CD4-positive, alpha-beta memory T cell (primary cell): ENCODE data around the gene SEMA3B. TPM values are rescaled to one million over a fixed set of nuclear protein-coding genes. Genes with fewer than 3 reads are reported as not detected.
"Not testable (repeated sequence)": the region's sequence is repeated elsewhere in the genome, so short reads cannot be mapped to it uniquely, and the experiment has no call there.

Experiments
- CTCF ChIA-PET: fragments of 350-600 bp; sonication (Branson Sonifier 250); formaldehyde crosslinking; loops from one replicate; lab custom pipeline; 2021; ENCODE audit warnings: inconsistent platforms; ENCODE audit not compliant: partially characterized antibody; lab: Charles Lee
- POLR2A ChIA-PET: fragments of 350-600 bp; sonication (Branson Sonifier 250); formaldehyde crosslinking; loops from one replicate; lab custom pipeline; 2021; ENCODE audit not compliant: partially characterized antibody; lab: Charles Lee
- DNase-seq, 5 donors: peaks; one replicate each; pipeline versions ENCODE4 v3.0.0 to v3.0.0-alpha.2; 2020 to 2022; ENCODE audit warnings: mixed read lengths in 1 of 5
- H3K27ac ChIP-seq: one replicate; pipeline ENCODE4 v1.7.0; 2013; ENCODE audit warnings: low read depth, low read length
- H3K27me3 ChIP-seq: 2 replicates; pipeline ENCODE4 v1.7.0; 2013; ENCODE audit warnings: mild to moderate bottlenecking, low read length, moderate library complexity; ENCODE audit not compliant: insufficient read depth
- H3K36me3 ChIP-seq: 2 replicates; pipeline ENCODE4 v1.7.0; 2013; ENCODE audit warnings: mild to moderate bottlenecking, low read length, moderate library complexity; ENCODE audit not compliant: insufficient read depth
- H3K4me1 ChIP-seq: 2 replicates; pipeline ENCODE4 v1.7.0; 2013; ENCODE audit warnings: mild to moderate bottlenecking, low read length, moderate library complexity; ENCODE audit not compliant: insufficient read depth
- H3K4me3 ChIP-seq, 2 donors: one replicate each; pipeline ENCODE4 v1.7.0; 2013; ENCODE audit warnings: low read length in 2 of 2, mild to moderate bottlenecking in 1 of 2
- H3K9me3 ChIP-seq, 2 donors: one replicate each; pipeline ENCODE4 v1.7.0; 2013; ENCODE audit warnings: low read length in 2 of 2, control low read depth in 1 of 2; ENCODE audit not compliant: control insufficient read depth in 1 of 2
- H3K27ac Mint-ChIP-seq, 7 donors: one replicate each; pipeline ENCODE4 v1.8.0; 2020 to 2021; ENCODE audit warnings: mixed read lengths in 7 of 7, mild to moderate bottlenecking in 6 of 7, inconsistent platforms in 3 of 7, moderate library complexity in 3 of 7
- H3K27me3 Mint-ChIP-seq, 2 donors: one replicate each; pipeline ENCODE4 v1.8.0; 2020 to 2021; ENCODE audit warnings: mixed read lengths in 2 of 2
- H3K36me3 Mint-ChIP-seq, 2 donors: one replicate each; pipeline ENCODE4 v1.8.0; 2020 to 2021; ENCODE audit warnings: mixed read lengths in 2 of 2, inconsistent platforms in 1 of 2, mild to moderate bottlenecking in 1 of 2
- H3K4me1 Mint-ChIP-seq, 4 donors: one replicate each; pipeline ENCODE4 v1.8.0; 2020 to 2021; ENCODE audit warnings: mixed read lengths in 4 of 4, mild to moderate bottlenecking in 1 of 4
- H3K4me3 Mint-ChIP-seq, 8 donors: one replicate each; pipeline ENCODE4 v1.8.0; 2020 to 2021; ENCODE audit warnings: mixed read lengths in 8 of 8, mild to moderate bottlenecking in 7 of 8, moderate library complexity in 6 of 8, inconsistent platforms in 3 of 8
- H3K9me3 Mint-ChIP-seq, 8 donors: one replicate each; pipeline ENCODE4 v1.8.0; 2020 to 2021; ENCODE audit warnings: mixed read lengths in 8 of 8, mild to moderate bottlenecking in 5 of 8, inconsistent platforms in 3 of 8, moderate library complexity in 1 of 8
- intact Hi-C: fragments of 100-400 bp; cut with micrococcal nuclease; formaldehyde crosslinking; loops from one replicate; pipeline ENCODE4 v1.15.1; 2023
- polyA plus RNA-seq, 2 donors: library from polyadenylated mRNA; unstranded; fragments of 300-500 nt; fragmentation: Illumina TruSeq; gene quantifications; one replicate each; pipeline ENCODE4 v1.2.3, GENCODE V29; 2021
- total RNA-seq, 2 experiments: library from RNA; stranded (reverse); gene quantifications; one replicate each; pipeline ENCODE4 v1.2.3, GENCODE V29; 2021

The SEMA3B gene
- total and polyA plus RNA-seq, 4 experiments from 2014 or later = 0.50 to 0.87 TPM; not detected in 2

DNA sequence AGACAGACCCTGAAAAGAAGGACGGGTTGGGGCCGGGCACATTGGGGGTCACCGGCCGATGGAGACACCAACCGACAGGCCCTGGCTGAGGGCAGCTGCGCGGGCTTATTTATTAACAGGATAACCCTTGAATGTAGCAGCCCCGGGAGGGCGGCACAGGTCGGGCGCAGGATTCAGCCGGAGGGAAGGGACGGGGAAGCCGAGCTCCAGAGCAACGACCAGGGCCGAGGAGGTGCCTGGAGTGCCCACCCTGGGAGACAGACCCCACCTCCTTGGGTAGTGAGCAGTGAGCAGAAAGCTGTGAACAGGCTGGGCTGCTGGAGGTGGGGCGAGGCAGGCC is 7.8 kb downstream of the SEMA3B start:
- H3K36me3 Mint-ChIP-seq = no peaks in the 10 kb centered on the region
- POLR2A ChIA-PET = no interaction called here
- H3K4me1 ChIP-seq = peaks cover 35% of the 10 kb centered on the region
- CTCF ChIA-PET = interaction anchor here (0.9 to 1.5 kb wide), 2 partner anchors 50 to 52 kb away, joined by 3 read pairs; no protein-coding TSS in a partner anchor
- H3K4me3 Mint-ChIP-seq = no peak overlapping the region
- no peak overlapping the region for H3K27ac ChIP-seq
- DNase-seq = peak in 1 of 5 donors; percentile 13
- peaks cover 23 to 29% of the 10 kb centered on the region in 2 donors for H3K27me3 Mint-ChIP-seq
- peaks cover 14 to 33% (median 25%) of the 10 kb centered on the region in 4 donors for H3K4me1 Mint-ChIP-seq
- H3K27me3 ChIP-seq = peaks cover 35% of the 10 kb centered on the region
- H3K9me3 Mint-ChIP-seq = no peaks in the 10 kb centered on the region
- H3K27ac Mint-ChIP-seq = no peak overlapping the region
- intact Hi-C loops = no loop called here
- no peaks in the 10 kb centered on the region for H3K9me3 ChIP-seq
- no peak overlapping the region for H3K4me3 ChIP-seq
- H3K36me3 ChIP-seq = no peaks in the 10 kb centered on the region

DNA sequence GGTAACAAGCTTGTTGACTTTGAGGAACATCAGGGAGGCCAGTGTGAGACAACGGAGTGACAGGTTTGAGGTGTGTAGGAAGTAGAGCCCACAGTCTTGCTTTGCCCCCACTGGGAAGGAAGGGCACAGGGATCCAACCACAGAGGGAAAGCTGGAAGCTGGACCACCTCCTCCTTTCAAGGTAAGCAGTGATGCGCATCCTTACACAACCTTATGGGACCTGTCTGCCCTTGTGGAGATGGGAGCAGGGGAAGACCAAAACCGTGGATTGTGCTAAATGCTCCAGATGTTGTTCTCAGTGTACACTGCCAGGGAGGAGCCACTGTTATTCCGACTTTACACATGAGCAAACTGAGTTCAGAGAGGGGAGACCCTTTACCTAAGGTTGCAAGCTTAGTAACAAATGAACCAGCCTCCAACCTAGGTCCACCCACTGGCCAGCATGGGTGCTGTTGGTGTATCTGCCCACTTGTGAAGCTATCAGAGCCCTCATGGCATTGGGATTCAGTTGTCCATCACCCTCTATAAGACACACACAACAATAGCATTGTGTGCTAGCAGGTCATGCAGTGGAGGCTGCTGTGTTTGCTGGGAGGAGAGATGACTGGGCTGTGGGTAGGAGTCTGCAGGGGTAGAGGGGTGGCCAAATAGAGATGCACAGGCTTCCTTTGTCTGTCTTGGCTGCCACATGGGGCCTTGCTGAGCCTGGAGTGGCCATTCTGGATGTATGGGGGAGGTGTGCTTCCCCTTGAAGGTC is 9.4 kb downstream of the SEMA3B start:
- no peaks in the 10 kb centered on the region for H3K9me3 ChIP-seq
- no peak overlapping the region for H3K27ac ChIP-seq
- Mint-ChIP-seq H3K36me3 (no peaks in the 10 kb centered on the region), H3K27me3 (peaks cover 21 to 23% of the 10 kb centered on the region in 2 donors), H3K9me3 (no peaks in the 10 kb centered on the region), H3K4me1 (peaks cover 11 to 27% (median 19%) of the 10 kb centered on the region in 4 donors), H3K4me3 (no peak overlapping the region), H3K27ac (peak overlapping the region in 1 of 7 donors; percentile 12)
- no peaks in the 10 kb centered on the region for H3K36me3 ChIP-seq
- DNase-seq = no peak
- POLR2A ChIA-PET = no interaction called here
- CTCF ChIA-PET = interaction anchor here (1.0 to 1.5 kb wide), 3 partner anchors 20 to 83 kb away, joined by 3 to 5 read pairs (median 4); no protein-coding TSS in a partner anchor
- intact Hi-C loops = no loop called here
- H3K4me3 ChIP-seq = no peak overlapping the region
- peaks cover 34% of the 10 kb centered on the region for H3K27me3 ChIP-seq
- peaks cover 30% of the 10 kb centered on the region for H3K4me1 ChIP-seq

DNA sequence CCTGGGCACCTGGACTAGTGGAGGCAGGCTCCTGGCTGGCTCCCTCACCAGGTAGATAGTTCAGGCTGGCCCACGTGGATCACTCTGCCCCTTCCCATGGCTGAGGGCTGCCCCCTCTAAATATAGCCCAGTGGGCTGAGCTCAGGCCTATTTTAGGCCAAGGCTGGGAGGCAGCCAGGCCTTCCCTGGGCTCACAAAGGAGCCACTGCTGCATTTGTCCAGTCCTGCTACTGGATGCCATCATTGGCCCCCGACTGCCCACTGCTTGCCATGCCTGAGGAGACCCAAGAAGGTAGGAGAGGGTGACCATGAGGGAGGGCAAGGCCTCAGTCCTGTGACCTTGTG is 9.9 kb downstream of the SEMA3B start, which contains the start of gene LSMEM2:
LSMEM2 (plus strand) TSS at position 208 of the 345 bp plus-strand sequence; CDS start at position 235, 27 bp downstream.
- Histone ChIP-seq H3K9me3 (no peaks in the 10 kb centered on the region), H3K27ac (no peak within 1 kb of the TSS), H3K4me1 (peaks cover 27% of the 10 kb centered on the region), H3K36me3 (no peaks in the 10 kb centered on the region), H3K27me3 (peaks cover 29% of the 10 kb centered on the region), H3K4me3 (no peak within 1 kb of the TSS)
- Mint-ChIP-seq H3K4me1 (peaks cover 11 to 23% (median 19%) of the 10 kb centered on the region in 4 donors), H3K27ac (peak within 1 kb of the TSS in 2 of 7 donors; percentile 12 to 66), H3K9me3 (no peaks in the 10 kb centered on the region), H3K4me3 (no peak within 1 kb of the TSS), H3K27me3 (peaks cover 21 to 23% of the 10 kb centered on the region in 2 donors), H3K36me3 (no peaks in the 10 kb centered on the region)
- CTCF ChIA-PET = interaction anchor here (1.0 to 1.5 kb wide), 4 partner anchors 19 to 84 kb away, joined by 3 to 6 read pairs (median 4); no protein-coding TSS in a partner anchor
- intact Hi-C loops = no loop called here
- POLR2A ChIA-PET = interaction anchor here (0.6 kb wide), 1 partner anchor 16 kb away, joined by 3 read pairs; no protein-coding TSS in a partner anchor
- peak in 1 of 5 donors; percentile 37 for DNase-seq

DNA sequence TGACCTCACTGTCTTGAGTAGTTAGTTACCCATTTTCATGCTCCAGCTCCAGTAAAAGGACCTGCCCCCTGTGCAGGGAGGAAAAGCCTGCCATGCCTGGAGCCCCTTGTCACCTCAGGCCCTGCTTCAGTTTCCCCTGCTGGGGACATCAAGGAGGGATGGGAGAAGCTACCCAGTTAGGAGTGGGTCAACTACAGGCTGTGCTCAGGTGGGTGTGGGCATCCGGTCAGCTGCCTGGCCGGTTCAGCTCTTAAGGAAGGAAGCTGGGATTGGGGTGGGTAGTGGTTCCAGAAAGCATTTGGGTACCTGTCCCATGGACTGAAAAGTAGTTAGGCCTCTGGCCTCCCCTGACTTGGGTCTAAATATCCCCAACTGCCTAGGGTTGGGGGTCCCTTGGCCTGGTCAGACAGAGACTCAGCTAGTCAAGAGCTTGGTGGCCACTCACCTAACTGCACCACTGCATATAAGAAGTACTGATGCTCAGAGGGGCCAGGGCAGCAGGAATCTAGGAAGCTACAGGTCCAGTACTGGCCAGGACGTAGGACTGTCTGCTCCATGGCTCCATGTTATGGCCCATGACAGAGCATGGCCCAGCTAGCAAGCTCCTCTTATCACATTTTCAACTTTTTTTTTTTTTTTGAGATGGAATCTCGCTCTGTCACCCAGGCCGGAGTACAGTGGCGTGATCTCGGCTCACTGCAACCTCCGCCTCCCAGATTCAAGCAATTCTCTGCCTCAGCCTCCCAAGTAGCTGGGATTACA is 10.5 kb downstream of the SEMA3B start:
- Histone ChIP-seq H3K27ac (no peak overlapping the region), H3K9me3 (no peaks in the 10 kb centered on the region), H3K27me3 (peaks cover 23% of the 10 kb centered on the region), H3K4me1 (peaks cover 21% of the 10 kb centered on the region), H3K4me3 (no peak overlapping the region), H3K36me3 (no peaks in the 10 kb centered on the region)
- Mint-ChIP-seq H3K36me3 (no peaks in the 10 kb centered on the region), H3K27ac (peak overlapping the region in 1 of 7 donors; percentile 66), H3K9me3 (no peaks in the 10 kb centered on the region), H3K27me3 (peaks cover 16 to 18% of the 10 kb centered on the region in 2 donors), H3K4me1 (peaks cover 6 to 18% (median 13%) of the 10 kb centered on the region in 4 donors), H3K4me3 (no peak overlapping the region)
- CTCF ChIA-PET = interaction anchor here (1.0 to 1.5 kb wide), 4 partner anchors 19 to 85 kb away, joined by 3 to 6 read pairs (median 4); no protein-coding TSS in a partner anchor
- peak in 1 of 5 donors; percentile 29 for DNase-seq
- POLR2A ChIA-PET = interaction anchor here (0.6 to 0.7 kb wide), 2 partner anchors 16 to 157 kb away, joined by 3 read pairs; no protein-coding TSS in a partner anchor
- intact Hi-C loops = no loop called here

DNA sequence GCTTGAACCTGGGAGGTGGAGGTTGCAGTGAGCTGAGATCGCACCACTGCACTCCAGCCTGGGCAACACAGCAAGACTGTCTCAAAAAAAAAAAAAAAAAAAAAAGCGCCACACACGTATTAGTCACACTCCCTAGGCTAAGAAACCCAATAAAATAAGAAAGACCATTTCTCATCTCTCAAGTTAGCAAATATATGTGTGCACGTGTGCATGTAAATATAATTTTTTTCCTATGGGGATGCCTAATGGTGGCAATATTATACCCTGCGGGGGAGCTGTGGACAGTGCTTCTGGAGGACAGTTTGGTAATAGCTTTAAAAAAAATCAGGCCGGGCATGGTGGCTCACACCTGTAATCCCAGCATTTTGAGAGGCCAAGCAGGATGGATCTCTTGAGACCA is 15.2 kb downstream of the SEMA3B start:
- H3K9me3 ChIP-seq, H3K27me3 ChIP-seq, DNase-seq, H3K4me3 ChIP-seq, H3K4me3 Mint-ChIP-seq, H3K27me3 Mint-ChIP-seq, H3K4me1 ChIP-seq, H3K9me3 Mint-ChIP-seq, H3K27ac ChIP-seq, H3K27ac Mint-ChIP-seq, H3K4me1 Mint-ChIP-seq, intact Hi-C loops: not testable (repeated sequence)
- ChIA-PET CTCF (interaction anchor here (0.6 to 1.3 kb wide), 6 partner anchors 14 to 810 kb away, joined by 3 to 4 read pairs (median 3); no protein-coding TSS in a partner anchor), POLR2A (interaction anchor here (1.3 kb wide), 1 partner anchor 21 kb away, joined by 3 read pairs; no protein-coding TSS in a partner anchor)
- H3K36me3 Mint-ChIP-seq = peaks cover 0 to 14% of the 10 kb centered on the region in 2 donors
- peaks cover 12% of the 10 kb centered on the region for H3K36me3 ChIP-seq

DNA sequence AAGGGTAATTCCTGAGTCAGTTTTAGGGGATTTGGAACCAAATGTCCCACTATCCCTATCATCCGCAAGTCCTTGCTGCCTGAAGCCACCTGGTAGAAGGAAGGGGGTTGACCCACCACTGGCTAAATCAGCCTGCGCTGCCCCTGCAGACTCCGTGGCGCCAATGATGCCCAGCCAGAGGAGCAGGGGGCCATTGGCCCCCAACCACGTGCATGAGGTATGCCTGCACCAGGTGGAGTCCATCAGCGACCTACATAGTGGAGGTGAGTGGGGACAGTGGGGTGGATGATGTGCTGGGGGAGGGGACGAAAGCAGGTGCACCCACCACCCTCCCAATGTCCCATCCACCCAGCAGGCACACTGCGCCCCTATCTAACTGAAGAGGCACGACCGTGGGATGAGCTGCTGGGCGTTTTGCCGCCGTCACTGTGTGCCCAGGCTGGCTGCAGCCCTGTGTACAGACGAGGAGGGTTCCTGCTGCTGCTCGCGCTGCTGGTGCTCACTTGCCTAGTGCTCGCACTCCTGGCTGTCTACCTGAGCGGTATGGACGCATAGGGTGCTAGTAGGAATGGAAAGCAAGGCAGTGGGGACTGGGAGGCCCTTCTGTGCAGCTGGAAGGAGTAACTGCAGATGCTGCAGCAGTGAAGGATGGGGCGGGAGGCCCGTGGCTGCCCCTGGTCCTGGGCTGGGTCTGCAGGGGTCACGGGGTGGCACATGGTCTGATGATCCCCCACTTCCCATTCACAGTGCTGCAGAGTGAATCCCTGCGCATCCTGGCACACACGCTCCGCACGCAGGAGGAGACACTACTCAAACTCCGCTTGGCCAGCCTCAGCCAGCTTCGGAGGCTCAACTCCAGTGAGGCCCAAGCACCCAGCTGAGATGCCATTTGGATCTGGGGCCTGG is 17.6 kb downstream of the SEMA3B start:
- Histone ChIP-seq H3K36me3 (peaks cover 25% of the 10 kb centered on the region), H3K4me3 (no peak overlapping the region), H3K27ac (no peak overlapping the region), H3K9me3 (no peaks in the 10 kb centered on the region), H3K27me3 (no peaks in the 10 kb centered on the region), H3K4me1 (peaks cover 13% of the 10 kb centered on the region)
- CTCF ChIA-PET = no interaction called here
- no peak overlapping the region for H3K4me3 Mint-ChIP-seq
- H3K4me1 Mint-ChIP-seq = peaks cover 4 to 12% (median 8%) of the 10 kb centered on the region in 4 donors
- H3K27ac Mint-ChIP-seq = no peak overlapping the region
- POLR2A ChIA-PET = interaction anchor here (1.3 kb wide), 1 partner anchor 11 kb away, joined by 3 read pairs; no protein-coding TSS in a partner anchor
- H3K36me3 Mint-ChIP-seq = peaks cover 0 to 25% of the 10 kb centered on the region in 2 donors
- H3K9me3 Mint-ChIP-seq = no peaks in the 10 kb centered on the region
- H3K27me3 Mint-ChIP-seq = no peaks in the 10 kb centered on the region
- intact Hi-C loops = no loop called here
- peak in 1 of 5 donors; percentile 7 for DNase-seq
